T1000 (cell line): ENCODE results near the gene ECI1.
A peak's percentile ranks its signal among the peaks of the same experiment; 100 is the strongest.
"Not testable (repeated sequence)": the region's sequence is repeated elsewhere in the genome, so short reads cannot be mapped to it uniquely, and the experiment has no call there.

Source experiments
- DNase-seq: peaks from one replicate; lab custom pipeline; 2025; ENCODE audit warnings: mixed read lengths; lab: John Stamatoyannopoulos, UW

The ECI1 gene

DNA sequence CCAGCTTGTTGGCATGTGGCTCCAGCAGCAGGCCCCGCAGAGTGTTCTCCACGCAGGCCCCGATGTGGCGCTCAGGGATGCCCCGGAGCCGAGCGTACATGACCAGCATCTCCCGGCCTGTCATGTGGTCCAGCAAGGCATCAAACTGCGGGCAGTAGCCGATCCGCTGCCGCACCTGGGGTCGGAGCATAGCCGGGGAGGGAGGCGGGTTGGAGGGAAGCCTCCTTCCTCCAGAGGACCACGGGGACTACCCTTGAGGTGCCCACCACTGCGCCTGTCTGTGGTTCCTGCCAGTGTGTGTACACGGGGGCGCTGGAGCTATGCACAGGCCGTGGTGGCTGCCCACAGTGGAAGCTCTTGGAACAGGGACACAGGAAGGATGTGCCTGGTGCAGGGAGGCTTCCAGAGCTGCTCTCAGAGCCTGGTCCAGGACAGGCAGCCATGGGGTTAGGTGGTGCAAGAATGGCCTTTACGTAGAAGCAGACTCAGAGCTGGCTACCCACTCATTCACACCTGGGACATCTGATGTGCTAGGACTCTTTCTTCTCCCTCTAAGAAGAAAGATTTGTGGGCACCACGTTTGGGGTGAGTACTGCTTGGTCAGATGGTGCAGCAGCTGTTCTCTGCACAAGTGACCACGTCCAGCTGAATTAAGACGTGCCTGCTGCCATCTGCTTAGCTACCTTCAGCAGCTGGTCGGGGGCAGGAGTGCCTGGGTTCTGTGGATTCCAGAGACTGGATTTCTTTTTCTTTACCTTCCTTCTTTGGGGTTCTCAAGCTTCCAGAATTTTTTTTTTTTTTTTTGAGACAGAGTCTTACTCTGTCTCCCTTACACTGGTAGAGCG lies 27.8 kb upstream of the ECI1 start:
- no peak for DNase-seq

DNA sequence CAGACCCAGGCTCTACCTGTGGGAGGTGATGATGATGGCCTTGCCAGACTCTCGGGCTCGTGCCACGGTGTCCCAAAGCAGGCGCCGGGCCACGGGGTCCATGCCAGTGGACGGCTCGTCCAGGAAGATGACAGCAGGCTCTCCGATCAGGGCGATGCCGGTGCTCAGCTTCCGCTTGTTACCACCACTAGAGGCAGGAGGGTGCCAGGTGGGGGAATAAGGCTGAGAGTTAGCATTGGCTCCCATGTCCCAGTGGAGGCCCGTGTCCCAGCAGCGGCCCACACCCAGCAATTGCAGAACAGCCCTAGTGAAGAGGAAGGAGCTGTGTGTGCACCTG lies 26.9 kb upstream of the ECI1 start:
- no peak for DNase-seq

DNA sequence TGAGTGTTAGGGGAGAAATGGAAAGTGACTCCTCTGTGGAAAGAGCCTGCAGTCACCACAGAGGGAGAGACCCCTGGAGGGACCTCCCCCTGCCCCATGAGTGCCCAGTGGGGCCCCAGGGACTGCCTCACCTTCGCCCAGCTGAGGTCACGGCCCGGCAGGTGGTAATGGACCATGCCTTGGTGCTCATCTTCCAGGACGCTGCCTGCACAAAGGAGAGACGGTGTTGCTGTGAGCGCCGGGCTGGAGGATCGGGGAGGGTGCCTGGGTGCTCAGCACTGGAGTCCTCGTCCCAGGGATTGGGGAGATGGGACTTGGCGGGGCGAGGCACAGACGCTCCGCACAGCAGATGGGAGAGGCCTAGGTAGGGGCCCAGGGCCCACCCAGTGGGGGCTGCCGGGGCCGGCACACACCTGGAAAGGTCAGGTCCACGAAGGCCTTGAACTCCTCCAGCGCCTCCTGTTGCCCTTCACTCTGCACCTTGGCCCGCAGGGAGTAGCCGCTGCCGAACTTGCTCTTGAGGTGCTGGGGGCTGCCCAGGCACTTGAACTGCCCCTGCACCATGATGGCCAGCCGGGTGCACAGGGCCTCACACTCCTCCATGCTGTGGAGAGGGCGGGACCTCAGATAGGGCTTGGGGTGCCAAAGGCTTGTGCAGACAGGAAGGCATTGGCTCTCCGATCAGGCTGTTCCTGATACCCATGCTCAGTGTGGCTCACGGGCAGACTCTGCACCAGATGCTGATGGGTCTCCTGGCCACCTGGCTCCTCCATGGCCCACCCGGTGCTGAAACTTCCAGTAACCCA lies 26.3 kb upstream of the ECI1 start:
- no peak for DNase-seq

DNA sequence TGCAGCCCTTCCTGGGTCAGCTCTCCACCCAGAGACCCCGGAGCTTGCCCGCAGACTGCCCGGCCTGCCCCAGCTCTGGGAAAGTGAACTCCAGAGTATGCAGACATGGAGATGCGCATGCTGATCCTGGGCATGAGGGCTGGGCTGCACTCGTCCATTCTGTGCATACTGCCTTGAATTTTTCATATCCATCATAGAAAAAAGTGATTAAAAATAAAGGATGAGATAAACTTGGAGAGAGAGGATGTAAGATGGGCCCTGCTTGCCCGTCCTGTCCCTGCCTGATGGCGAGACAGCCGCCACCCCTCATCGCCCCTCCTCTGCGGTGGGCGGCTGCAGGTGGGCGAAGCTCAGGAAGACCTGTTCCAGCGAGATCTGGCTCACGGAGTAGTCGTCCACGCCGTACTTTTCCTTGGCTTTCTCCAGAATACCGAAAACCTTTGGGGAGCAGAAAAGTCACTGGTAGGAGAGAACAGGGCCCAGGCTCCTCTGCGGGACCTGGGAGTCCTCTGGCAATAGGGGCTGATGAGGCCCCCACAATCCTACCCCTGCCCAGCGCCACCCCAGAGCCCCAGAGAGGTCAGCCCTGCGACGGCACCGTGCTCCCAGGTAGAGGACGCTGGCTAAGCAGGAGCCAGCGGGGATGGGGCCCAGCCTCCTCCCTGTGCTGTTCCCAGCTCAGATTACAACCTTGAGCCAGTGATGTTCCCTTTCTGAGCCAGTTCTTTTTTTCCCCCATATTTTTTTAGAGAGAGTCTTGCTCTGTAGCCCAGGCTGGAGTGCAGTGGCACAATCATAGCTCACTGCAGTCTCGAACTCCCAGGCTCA lies 25.2 kb upstream of the ECI1 start:
- no peak for DNase-seq

DNA sequence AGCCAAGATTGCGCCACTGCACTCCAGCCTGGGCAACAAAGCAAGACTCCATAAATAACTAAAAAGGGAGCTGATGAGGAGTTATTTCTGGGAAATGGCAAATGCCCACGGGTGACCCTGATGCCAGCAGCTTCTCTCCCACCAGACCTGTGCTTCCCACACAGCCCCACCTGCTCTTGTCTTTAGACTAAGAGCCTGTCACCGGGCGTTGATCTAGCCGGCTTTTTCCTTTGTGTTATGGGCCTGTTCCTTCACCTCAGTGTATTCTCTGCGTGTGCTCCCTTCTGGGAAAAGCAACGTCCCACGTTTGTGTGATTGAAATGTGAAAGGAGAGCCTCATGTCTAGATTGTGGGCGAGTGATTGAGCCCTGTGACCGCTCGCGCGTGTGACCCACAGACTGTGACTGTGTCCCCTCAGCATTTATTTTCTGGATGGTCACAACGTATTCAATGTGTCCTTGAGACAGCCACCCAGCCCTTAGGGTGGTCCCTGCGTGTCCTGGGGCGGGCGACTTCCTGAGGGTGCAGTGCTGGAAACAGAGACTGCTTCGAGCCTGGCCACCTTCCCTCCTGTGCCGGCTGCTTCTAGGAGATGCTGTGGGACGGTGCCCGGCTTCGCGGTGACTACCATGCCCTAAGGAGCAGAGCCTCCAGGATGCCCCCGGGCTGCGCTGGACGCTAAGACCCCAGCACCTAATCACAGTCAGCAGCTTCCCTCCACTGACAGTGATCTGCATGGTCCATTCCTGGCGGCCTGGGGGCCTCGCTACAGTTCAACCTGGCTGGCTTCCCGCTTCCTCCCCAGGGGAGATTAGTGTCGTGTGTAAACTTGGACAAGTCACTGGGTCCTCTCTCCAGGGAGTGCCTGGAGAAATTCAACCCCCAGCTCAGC lies 24.3 kb upstream of the ECI1 start:
- no peak for DNase-seq

DNA sequence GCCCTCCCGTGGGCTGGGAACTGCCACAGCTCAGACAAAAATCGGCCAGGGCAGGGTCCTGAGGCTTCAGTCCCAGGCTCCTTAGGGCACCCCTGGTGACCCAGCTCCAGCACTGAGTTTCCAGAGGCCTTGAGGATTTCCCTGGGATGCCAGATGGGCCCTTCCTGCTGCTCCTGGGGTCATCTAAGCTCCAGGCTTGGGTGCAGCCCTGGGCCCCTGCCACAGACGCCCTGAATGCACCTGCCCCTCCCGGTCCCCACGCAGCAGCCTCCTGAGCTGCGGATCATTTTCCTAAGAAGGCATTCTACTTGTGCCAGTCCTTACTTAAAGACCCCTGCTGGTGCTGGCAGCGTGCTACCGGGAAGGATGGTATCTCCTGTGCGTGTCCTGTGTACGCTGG lies 22.5 kb upstream of the ECI1 start:
- no peak for DNase-seq

DNA sequence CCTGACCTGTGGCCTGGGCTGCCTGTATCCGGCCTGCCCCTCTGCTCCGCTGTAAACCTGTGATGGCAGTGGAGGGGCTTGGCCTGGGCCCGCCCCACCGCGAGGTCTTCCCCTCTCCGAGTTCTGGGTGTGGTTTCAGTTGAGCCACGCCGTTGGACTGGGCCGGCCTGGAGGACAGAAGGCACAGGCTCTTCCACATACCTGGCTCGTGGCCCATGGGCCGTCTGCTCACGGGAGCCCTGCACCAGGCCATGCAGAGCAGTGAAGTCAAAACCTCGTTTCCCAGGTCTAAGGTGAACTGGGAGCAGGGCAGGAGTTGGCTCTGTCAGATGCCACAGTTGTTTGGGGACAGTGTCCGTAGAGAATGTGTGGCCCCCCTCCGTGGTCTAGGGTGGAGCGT lies 22.1 kb upstream of the ECI1 start:
- DNase-seq: no peak

DNA sequence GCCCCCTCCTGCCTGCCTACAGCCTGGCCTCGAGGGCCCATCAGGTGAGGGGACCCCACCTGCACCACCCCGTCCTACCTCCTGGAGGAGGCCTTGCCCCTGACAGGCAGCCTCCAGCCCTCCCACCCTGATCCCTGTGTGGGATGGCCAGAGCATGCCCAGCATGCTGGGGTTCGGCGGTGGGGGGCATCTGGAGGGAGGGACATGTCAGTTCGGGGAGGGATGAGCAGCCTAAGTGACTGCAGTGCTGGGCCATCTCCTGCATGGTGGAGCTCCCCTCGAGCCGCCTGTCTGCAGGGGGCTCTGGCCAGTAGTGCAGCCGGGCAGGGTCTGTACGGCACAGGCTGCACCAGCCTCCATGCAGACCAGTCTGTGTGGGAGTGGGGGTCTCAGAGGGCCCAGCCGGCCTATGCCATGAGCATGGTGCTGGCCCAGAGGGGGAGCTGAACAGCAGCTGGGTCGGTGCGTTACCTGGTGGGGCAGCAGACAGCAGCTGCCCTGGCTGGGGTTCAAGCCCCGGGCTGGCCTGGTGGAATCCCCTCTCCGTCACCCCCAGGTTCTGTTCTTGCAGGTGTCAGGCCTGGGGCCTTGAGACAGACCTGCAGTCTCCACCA lies 20.6 kb upstream of the ECI1 start:
- no peak for DNase-seq

DNA sequence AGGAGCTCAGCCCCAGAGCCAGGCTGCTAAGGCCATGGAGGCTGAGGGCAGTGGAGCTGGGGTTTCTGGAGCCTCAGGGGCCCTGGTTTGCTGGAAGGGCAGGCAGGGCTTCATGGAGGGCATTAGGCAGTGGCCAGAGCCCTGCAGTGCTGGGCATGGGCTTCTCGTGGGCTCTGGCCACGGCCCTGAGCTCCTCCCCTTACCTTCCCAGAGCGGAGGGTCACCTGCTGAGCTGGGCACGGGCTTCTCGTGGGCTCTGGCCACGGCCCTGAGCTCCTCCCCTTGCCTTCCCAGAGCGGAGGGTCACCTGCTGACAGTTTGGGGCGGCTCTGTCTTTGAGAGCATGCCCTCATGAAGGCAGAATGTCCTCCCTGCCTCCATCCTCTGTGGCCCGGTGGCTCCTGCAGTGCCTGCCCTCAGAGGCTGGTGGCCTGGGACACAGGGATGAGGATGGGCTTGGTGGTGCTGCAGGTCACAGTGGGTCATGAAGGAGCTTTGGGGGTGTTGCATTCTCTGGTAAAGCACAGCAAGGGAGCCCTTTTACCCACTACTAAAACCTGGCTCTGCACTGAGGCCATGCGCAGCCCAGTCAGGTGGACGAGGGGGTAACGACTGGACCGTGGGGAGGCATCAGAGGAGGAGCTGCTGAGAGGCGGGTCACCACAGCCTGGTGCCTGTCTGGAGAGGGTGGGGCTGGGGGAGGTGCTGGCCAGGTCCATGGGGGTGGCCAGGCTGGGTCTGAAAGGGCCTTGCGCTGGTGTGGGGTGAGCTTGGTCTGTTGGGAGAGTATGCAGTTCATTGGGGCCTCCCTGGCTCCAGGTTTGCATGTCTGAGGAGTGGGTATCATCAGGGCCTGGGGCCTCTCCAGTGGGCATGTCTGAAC lies 19.4 kb upstream of the ECI1 start:
- no peak for DNase-seq

DNA sequence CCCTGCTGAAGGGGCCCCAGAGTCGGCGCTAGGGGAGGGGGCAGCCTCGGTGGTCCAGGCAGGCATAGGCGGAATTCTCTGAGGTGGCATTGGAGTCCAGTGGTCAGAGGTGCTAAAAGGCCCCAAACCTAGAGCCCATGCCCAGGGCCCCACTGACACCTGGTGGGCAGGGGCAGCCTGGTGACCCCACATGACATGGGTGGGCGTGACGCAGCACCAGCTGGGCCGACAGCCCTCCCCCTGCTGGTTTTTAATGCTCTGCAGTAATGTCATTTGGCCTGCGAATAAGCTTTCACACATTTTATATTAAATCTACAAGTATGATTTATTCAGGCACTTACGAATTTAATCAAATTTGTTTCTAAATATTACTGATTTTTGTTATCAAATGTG lies 18.7 kb upstream of the ECI1 start:
- DNase-seq: no peak

DNA sequence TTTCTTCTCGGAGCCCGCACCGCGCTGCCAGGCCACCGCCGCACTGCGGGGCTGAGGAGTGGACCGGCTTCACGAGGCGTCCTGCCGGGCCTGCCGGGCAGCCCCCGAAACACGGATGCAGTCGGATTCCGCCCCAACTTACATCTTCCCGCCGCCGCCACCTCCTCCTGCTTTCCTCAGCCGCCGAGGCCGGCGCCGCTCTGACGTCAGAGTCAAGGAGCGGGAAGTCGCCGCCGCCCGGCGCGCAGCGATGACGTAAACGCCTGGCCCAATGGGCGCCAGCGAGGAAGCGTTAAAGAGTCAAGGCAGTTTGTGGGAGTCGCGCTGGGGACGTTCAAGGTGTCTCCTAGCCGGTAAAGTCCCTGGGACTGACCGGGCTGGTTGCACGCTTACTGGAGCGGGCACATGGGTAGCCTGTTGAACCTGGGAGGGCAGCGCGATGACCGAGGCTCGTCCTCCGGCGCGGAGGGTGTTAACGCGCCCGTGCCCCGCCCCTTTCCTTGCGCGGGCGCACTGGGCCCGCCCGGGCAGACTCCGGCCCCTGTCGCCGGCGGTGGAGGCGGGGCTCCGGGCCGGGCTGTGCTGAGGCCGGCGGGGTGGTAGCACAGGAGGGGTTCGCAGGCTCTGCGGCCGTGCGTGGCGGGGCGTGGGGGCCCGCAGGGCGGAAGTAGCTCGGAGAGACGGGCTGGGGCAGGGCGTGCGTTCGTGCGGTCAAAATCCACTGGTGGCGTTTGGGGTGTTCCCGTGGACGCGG lies 16.7 kb upstream of the ECI1 start, which contains the start of gene RNPS1:
Gene RNPS1, minus strand, starts transcription at position 214 of the 754 bp plus-strand sequence. CDS start 3,483 bp downstream, outside the sequence.
- peak; percentile 96 for DNase-seq

DNA sequence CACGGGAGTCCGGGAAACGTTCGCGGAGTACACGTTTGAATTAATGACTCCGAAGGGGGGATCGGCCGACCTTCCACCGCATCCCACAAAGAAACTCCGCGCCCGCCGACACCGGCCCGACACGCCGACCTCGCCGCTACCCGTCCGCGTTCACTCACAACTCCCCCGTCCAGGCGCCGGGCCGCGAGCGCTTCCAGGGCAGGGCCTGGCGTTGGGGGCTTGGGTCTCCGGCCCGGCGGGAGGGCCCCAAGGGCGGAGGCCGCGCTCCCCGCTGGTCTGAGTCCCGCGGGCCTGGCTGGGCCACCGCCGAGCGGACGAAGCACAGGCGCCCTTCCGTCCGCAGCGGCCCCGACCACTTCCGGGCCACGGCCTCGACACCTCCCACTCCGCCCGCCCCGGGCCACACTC lies 16.1 kb upstream of the ECI1 start:
- DNase-seq: not testable (repeated sequence)

DNA sequence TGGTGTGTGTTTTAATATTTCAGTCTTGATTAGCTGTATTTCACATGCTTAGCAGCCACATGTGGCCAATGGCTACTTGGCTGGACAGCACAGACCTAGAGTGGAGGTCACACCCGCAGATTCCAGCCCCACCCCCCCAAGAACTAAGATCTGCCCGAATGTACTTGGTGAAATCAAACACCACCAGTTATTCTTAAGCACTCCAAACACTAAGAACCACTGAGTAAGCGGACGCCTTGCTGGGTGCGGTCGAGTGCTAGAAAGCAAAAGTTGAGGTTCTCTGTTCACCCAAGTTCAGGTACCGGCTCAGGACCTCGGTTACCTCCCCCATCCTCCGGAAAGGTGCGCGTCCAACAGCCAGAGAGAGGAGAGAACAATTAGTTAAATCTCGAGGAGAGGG lies 15.5 kb upstream of the ECI1 start:
- DNase-seq: not testable (repeated sequence)

DNA sequence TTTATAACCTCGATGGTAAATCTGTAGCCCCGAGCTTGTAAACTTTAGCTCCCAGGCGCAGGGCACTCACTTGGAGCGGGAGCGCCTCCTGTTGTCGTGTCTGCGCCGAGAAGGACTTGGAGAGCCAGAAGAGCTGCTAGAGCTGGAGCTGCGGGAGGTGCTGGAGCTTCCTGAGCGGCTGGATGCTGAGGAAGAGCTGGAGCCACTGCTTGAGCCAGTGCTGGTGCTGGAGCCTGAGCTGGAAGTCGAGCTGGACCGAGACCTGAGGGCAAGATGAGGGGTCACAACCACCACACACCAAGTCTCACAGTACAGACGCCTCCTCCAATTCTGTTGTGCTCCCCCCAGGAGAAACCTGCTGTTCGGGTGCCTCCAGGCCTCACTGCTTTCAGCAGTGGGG lies 11.6 kb upstream of the ECI1 start:
- DNase-seq: not testable (repeated sequence)

DNA sequence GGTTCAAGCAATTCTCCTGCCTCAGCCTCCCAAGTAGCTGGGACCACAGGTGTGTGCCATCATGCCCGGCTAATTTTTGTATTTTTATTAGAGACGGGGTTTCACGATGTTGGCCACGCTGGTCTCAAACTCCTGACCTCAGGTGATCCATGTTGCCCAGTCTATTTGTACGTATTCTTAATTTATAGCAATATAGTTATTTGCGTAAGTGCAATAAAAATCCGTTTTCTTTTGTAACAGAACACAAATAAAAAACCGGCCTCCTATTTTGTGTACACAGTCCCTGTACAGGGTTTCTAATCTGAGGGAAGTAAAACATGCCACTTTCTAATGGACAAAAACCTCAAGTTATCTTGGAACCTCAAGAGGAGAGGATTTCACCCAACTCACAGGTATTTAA lies 8.9 kb upstream of the ECI1 start:
- DNase-seq: no peak

DNA sequence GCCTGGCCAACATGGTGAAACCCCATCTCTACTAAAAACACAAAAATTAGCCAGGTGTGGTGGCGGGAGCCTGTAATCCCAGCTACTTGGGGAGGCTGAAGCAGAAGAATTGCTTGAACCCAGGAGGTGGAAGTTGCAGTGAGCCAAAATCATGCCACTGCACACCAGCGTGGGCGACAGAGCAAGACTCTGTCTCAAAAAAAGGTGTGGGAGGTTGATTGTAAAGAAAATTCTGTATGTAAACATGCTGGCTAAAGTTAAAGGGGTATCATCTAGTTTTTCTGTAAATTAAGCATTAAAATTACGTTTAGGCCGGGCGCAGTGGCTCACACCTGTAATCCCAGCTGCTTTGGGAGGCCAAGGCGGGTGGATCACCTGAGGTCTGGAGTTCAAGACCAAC lies 7.1 kb upstream of the ECI1 start:
- not testable (repeated sequence) for DNase-seq

DNA sequence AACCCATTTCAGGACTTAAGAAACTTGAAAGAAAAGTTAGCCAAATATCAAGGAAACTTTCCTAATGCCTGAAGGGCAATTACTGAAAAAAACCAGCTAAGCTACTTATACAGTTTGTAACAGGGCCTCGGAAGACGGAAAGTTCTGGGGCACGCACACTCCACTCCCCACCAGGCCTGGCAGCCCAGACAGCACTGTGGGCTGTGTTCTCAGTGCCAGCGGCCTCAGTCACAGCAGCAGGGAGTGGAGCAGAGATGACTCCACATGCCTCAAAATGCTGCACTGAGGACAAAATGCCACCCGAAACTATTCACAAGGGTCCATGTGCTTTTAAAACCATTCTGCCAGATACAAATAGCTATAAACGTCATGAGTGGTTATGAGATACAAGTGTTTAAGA lies 6.3 kb upstream of the ECI1 start:
- DNase-seq: no peak

DNA sequence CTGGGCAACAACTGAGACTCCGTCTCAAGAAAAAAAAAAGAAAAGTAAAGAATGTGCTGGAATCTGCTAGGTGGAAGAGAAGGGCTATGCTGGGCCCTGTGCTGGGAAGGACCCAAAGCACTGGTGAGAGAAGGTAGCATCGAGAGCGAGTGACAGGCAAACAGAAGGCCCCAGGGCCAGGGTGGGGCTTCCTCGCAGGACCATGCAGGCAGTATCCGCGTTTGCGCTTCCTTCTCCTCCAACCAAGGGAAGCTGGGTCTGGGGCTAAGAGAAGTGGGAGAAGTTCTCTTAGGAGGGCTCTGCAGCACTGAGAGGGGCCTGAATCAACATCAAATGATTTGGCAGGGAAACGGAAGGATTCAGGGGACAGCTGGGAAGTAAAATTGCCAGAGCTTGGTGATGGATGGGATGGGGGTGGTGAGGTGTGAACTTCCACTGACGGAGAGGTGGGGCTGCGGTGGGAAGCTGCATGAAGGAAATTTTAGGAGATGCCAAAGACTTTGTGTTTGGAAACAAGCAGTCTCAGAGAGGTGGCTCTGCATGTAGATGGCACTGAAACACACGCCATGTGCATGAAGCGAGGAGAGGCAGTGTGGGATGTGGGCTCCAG lies 5.2 kb upstream of the ECI1 start:
- no peak for DNase-seq

DNA sequence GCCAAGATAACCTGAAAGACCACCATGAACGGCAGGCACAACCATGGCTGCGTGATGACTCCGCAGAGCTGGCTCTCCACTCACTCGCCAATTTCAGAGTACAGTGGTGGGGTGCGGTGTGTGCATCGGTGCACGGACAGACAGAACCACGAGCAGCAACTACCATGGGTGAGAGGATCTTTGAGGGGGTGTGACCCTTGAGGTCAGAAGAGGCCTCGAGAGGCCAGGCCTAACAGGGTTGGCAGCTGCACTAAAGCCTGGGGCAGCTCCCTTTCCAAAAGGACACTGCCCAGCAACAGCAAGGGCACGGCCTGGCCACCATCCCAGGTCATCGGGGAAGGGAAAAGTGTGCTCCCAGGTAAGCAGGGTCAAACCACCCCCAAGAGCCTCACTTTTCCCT lies 1.9 kb upstream of the ECI1 start:
- DNase-seq: no peak
